SK-N-SH treated with all-trans-retinoic acid at 6 μM for 48 hours (cell line): ENCODE measurements around the gene ERICH4.

Source experiments
- CSDC2 ChIP-seq: fragments of 250-450 bp; sonication (Bioruptor Pico); IDR thresholded peaks from 2 replicates; pipeline ENCODE4 v1.5.0; 2020; ENCODE audit warnings: mild to moderate bottlenecking, moderate library complexity
- CSRNP3 ChIP-seq: fragments of 250-450 bp; sonication (Bioruptor Pico); IDR thresholded peaks from 2 replicates; pipeline ENCODE4 v1.5.1; 2021; ENCODE audit warnings: mild to moderate bottlenecking, moderate library complexity
- ESRRG ChIP-seq: fragments of 250-450 bp; sonication (Bioruptor Pico); IDR thresholded peaks from 2 replicates; pipeline ENCODE4 v1.6.1; 2021; ENCODE audit warnings: mild to moderate bottlenecking
- POU6F1 ChIP-seq: fragments of 250-450 bp; sonication (Bioruptor Pico); IDR thresholded peaks from 2 replicates; pipeline ENCODE4 v1.8.0; 2021; ENCODE audit warnings: low read depth, mild to moderate bottlenecking, moderate library complexity, borderline replicate concordance
- PPARA ChIP-seq: fragments of 250-450 bp; sonication (Bioruptor Pico); IDR thresholded peaks from 2 replicates; pipeline ENCODE4 v1.5.0; 2020; ENCODE audit warnings: mild to moderate bottlenecking, borderline replicate concordance
- ZFP30 ChIP-seq: fragments of 450-650 bp; formaldehyde crosslinking; IDR thresholded peaks from 2 replicates; pipeline ENCODE4 v1.5.0; 2022; ENCODE audit warnings: mild to moderate bottlenecking, moderate library complexity
- ZNF565 ChIP-seq: fragments of 450-650 bp; formaldehyde crosslinking; conservative IDR thresholded peaks from 2 replicates; pipeline ENCODE4 v1.5.0; 2020; ENCODE audit warnings: low read depth, mild to moderate bottlenecking, moderate library complexity

GRCh38 chr19:41407271-41407670, 35.7 kb upstream of the ERICH4 start:
- no peak for TF ChIP-seq CSRNP3 (CRISPR knock-in tag)
- TF ChIP-seq ZFP30 (CRISPR knock-in tag): no peak
- TF ChIP-seq POU6F1 (CRISPR knock-in tag): no peak
- no peak for TF ChIP-seq ZNF565
- no peak for TF ChIP-seq ESRRG
- TF ChIP-seq CSDC2 (CRISPR knock-in tag): no peak
- TF ChIP-seq PPARA (CRISPR knock-in tag): no peak
